OCI-LY7 (cell line): Measurements from ENCODE around the gene RPS6KA3.

Experiments
- EZH2phosphoT487 ChIP-seq: fragments of 200-600 bp; sonication (generic); IDR thresholded peaks from 2 replicates; pipeline ENCODE4 v1.6.1; 2018; ENCODE audit warnings: low read depth, borderline replicate concordance, mild to moderate bottlenecking, mixed run types, antibody characterized with exemption, low read length, moderate library complexity, mixed read lengths
- TF ChIP-seq, protein P1 (sequence below): fragments of 200-600 bp; sonication (generic); conservative IDR thresholded peaks from 2 replicates; pipeline ENCODE4 v1.5.1; 2014; ENCODE audit warnings: mild to moderate bottlenecking, antibody characterized with exemption, low read length, moderate library complexity, mixed read lengths

DNA sequence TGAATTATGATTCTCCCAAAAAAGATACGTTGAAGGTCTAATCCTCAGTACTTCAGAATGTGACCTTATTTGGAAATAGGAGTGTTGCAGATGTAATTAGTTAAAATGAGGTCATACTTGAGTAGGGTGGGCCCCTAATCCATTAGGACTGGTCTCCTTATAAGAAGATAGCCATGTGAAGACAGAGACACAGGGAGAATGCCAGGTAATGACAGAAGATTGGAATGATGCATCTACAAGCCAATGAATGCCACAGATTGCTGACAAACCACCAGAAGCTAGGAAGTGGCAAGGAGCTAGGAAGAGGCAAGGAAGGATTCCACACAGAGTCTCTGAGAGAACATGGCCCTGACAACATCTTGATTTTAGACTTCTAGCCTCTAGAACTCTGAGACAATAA lies 7.4 kb upstream of the RPS6KA3 start:
- TF ChIP-seq, protein P1, sequence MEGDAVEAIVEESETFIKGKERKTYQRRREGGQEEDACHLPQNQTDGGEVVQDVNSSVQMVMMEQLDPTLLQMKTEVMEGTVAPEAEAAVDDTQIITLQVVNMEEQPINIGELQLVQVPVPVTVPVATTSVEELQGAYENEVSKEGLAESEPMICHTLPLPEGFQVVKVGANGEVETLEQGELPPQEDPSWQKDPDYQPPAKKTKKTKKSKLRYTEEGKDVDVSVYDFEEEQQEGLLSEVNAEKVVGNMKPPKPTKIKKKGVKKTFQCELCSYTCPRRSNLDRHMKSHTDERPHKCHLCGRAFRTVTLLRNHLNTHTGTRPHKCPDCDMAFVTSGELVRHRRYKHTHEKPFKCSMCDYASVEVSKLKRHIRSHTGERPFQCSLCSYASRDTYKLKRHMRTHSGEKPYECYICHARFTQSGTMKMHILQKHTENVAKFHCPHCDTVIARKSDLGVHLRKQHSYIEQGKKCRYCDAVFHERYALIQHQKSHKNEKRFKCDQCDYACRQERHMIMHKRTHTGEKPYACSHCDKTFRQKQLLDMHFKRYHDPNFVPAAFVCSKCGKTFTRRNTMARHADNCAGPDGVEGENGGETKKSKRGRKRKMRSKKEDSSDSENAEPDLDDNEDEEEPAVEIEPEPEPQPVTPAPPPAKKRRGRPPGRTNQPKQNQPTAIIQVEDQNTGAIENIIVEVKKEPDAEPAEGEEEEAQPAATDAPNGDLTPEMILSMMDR: no peak
- no peak for TF ChIP-seq EZH2phosphoT487
